Measurements from ENCODE around the gene C1QTNF8. TPM values are rescaled to one million over a fixed set of nuclear protein-coding genes. Genes with fewer than 3 reads are reported as not detected.

C1QTNF8 gene
- total and polyA plus RNA-seq, 2 of the 8 experiments (the other 6 are each of a cell fraction or from before 2014, with no cell fraction given): not detected

DNA sequence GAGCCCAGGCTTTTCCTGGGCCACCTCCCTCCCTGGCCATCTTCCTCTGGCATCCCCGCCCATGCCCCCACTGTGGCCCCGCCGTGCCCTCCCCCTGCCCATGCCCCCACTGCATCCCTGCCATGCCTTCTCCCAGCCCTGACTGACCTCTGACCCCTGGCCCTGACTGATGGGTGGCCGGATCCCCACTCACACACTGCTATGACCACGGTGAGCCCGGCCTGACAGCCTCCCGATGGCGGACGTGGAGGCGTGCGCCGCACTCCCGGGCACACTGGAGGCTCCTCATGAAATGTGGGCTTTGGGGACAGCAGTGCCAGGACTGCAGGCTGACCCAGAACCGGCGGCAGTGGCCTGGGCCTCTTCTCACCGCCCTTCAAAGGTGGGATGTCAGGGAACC, 10.6 kb upstream of the C1QTNF8 start (continued):
- TF ChIP-seq, protein P1, sequence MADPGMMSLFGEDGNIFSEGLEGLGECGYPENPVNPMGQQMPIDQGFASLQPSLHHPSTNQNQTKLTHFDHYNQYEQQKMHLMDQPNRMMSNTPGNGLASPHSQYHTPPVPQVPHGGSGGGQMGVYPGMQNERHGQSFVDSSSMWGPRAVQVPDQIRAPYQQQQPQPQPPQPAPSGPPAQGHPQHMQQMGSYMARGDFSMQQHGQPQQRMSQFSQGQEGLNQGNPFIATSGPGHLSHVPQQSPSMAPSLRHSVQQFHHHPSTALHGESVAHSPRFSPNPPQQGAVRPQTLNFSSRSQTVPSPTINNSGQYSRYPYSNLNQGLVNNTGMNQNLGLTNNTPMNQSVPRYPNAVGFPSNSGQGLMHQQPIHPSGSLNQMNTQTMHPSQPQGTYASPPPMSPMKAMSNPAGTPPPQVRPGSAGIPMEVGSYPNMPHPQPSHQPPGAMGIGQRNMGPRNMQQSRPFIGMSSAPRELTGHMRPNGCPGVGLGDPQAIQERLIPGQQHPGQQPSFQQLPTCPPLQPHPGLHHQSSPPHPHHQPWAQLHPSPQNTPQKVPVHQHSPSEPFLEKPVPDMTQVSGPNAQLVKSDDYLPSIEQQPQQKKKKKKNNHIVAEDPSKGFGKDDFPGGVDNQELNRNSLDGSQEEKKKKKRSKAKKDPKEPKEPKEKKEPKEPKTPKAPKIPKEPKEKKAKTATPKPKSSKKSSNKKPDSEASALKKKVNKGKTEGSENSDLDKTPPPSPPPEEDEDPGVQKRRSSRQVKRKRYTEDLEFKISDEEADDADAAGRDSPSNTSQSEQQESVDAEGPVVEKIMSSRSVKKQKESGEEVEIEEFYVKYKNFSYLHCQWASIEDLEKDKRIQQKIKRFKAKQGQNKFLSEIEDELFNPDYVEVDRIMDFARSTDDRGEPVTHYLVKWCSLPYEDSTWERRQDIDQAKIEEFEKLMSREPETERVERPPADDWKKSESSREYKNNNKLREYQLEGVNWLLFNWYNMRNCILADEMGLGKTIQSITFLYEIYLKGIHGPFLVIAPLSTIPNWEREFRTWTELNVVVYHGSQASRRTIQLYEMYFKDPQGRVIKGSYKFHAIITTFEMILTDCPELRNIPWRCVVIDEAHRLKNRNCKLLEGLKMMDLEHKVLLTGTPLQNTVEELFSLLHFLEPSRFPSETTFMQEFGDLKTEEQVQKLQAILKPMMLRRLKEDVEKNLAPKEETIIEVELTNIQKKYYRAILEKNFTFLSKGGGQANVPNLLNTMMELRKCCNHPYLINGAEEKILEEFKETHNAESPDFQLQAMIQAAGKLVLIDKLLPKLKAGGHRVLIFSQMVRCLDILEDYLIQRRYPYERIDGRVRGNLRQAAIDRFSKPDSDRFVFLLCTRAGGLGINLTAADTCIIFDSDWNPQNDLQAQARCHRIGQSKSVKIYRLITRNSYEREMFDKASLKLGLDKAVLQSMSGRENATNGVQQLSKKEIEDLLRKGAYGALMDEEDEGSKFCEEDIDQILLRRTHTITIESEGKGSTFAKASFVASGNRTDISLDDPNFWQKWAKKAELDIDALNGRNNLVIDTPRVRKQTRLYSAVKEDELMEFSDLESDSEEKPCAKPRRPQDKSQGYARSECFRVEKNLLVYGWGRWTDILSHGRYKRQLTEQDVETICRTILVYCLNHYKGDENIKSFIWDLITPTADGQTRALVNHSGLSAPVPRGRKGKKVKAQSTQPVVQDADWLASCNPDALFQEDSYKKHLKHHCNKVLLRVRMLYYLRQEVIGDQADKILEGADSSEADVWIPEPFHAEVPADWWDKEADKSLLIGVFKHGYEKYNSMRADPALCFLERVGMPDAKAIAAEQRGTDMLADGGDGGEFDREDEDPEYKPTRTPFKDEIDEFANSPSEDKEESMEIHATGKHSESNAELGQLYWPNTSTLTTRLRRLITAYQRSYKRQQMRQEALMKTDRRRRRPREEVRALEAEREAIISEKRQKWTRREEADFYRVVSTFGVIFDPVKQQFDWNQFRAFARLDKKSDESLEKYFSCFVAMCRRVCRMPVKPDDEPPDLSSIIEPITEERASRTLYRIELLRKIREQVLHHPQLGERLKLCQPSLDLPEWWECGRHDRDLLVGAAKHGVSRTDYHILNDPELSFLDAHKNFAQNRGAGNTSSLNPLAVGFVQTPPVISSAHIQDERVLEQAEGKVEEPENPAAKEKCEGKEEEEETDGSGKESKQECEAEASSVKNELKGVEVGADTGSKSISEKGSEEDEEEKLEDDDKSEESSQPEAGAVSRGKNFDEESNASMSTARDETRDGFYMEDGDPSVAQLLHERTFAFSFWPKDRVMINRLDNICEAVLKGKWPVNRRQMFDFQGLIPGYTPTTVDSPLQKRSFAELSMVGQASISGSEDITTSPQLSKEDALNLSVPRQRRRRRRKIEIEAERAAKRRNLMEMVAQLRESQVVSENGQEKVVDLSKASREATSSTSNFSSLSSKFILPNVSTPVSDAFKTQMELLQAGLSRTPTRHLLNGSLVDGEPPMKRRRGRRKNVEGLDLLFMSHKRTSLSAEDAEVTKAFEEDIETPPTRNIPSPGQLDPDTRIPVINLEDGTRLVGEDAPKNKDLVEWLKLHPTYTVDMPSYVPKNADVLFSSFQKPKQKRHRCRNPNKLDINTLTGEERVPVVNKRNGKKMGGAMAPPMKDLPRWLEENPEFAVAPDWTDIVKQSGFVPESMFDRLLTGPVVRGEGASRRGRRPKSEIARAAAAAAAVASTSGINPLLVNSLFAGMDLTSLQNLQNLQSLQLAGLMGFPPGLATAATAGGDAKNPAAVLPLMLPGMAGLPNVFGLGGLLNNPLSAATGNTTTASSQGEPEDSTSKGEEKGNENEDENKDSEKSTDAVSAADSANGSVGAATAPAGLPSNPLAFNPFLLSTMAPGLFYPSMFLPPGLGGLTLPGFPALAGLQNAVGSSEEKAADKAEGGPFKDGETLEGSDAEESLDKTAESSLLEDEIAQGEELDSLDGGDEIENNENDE (IDR thresholded peaks at IDR 0.05; ENCODE audit: insufficient replicate concordance, low read length): no peak
- TF ChIP-seq EP300 (IDR thresholded peaks at IDR 0.05; ENCODE audit: borderline replicate concordance in 1 of 2, low read depth in 2 of 2, low read length in 2 of 2) (no peak), EGR1 (IDR thresholded peaks at IDR 0.05; ENCODE audit: borderline replicate concordance, low read depth, low read length) (no peak)

Measured in H1 (cell line).